SK-N-SH (cell line): ENCODE results near the gene ZNF346. TPM values are rescaled to one million over a fixed set of nuclear protein-coding genes. Genes with fewer than 3 reads are reported as not detected.
"Not testable (repeated sequence)": the region's sequence is repeated elsewhere in the genome, so short reads cannot be mapped to it uniquely, and the experiment has no call there.

Experiments
- CTCF ChIA-PET: fragments of 300-600, 350-600 bp; formaldehyde crosslinking; extraction: SDS; loops from one replicate; lab custom pipeline; 2021; lab: Yijun Ruan, JAX
- POLR2A ChIA-PET: fragments of 350-600 bp; sonication (Branson Sonifier 250); formaldehyde crosslinking; extraction: SDS; loops from one replicate; lab custom pipeline; 2020; ENCODE audit warnings: antibody characterized with exemption, inconsistent platforms; lab: Yijun Ruan, JAX
- DNase-seq: peaks from one replicate; pipeline ENCODE4 v3.0.0; 2012
- H2AFZ ChIP-seq: fragments of 200-600 bp; sonication (generic); 2 replicates; pipeline ENCODE4 v1.8.1; 2016; ENCODE audit warnings: antibody characterized with exemption, mild to moderate bottlenecking, low read depth
- H3F3A ChIP-seq: fragments of 200-600 bp; sonication (generic); replicated peaks from 2 replicates; pipeline ENCODE3; 2016; ENCODE audit warnings: antibody characterized with exemption, mild to moderate bottlenecking; ENCODE audit not compliant: insufficient read depth
- H3K27ac ChIP-seq, 2 experiments: fragments of 200-500 bp in 1 of 2; fragments of 200-600 bp in 1 of 2; sonication (Bioruptor generic) in 1 of 2; sonication (generic), shearing (Covaris generic) in 1 of 2; 2 replicates each; pipeline versions ENCODE4 v1.5.1 to v1.6.1; 2014 to 2016; ENCODE audit warnings: low read depth in 2 of 2, inconsistent platforms in 1 of 2, low read length in 1 of 2, mild to moderate bottlenecking in 1 of 2, mixed read lengths in 1 of 2
- H3K27me3 ChIP-seq: fragments of 200-600 bp; sonication (generic), shearing (Covaris generic); 2 replicates; pipeline ENCODE4 v1.6.1; 2016; ENCODE audit warnings: mixed run types; ENCODE audit not compliant: insufficient read depth
- H3K36me3 ChIP-seq, 2 experiments: fragments of 200-500 bp in 1 of 2; fragments of 200-600 bp in 1 of 2; sonication (Bioruptor generic) in 1 of 2; sonication (generic) in 1 of 2; replicated peaks in 1 of 2; 2 replicates each; pipeline versions ENCODE3 to v1.5.1; 2014 to 2016; ENCODE audit warnings: low read length in 1 of 2, mild to moderate bottlenecking in 1 of 2; ENCODE audit not compliant: insufficient read depth in 2 of 2, control insufficient read depth in 1 of 2
- H3K4me1 ChIP-seq, 2 experiments: fragments of 200-500 bp in 1 of 2; fragments of 200-600 bp in 1 of 2; sonication (Bioruptor generic) in 1 of 2; sonication (generic), shearing (Covaris generic) in 1 of 2; 2 replicates each; pipeline versions ENCODE4 v1.5.1 to v1.6.1; 2014 to 2016; ENCODE audit warnings: low read depth in 1 of 2, low read length in 1 of 2, mixed run types in 1 of 2; ENCODE audit not compliant: insufficient read depth in 2 of 2, control insufficient read depth in 1 of 2
- H3K4me2 ChIP-seq: fragments of 200-600 bp; sonication (generic), shearing (Covaris generic); 2 replicates; pipeline ENCODE4 v1.6.1; 2017; ENCODE audit warnings: mixed run types
- H3K4me3 ChIP-seq, 2 experiments: fragments of 200-500 bp in 1 of 2; fragments of 200-600 bp in 1 of 2; sonication (Bioruptor generic) in 1 of 2; sonication (generic), shearing (Covaris generic) in 1 of 2; 2 replicates each; pipeline versions ENCODE4 v1.5.1 to v1.8.1; 2014 to 2016; ENCODE audit warnings: low read depth in 2 of 2, inconsistent platforms in 1 of 2, low read length in 1 of 2, mild to moderate bottlenecking in 1 of 2, mixed read lengths in 1 of 2, moderate library complexity in 1 of 2
- H3K79me2 ChIP-seq: fragments of 200-600 bp; sonication (generic); 2 replicates; pipeline ENCODE4 v1.8.1; 2017; ENCODE audit warnings: mild to moderate bottlenecking; ENCODE audit not compliant: insufficient read depth
- H3K9ac ChIP-seq: fragments of 200-600 bp; sonication (generic); 2 replicates; pipeline ENCODE4 v1.6.1; 2017; ENCODE audit warnings: mixed run types
- H3K9me2 ChIP-seq: fragments of 200-600 bp; sonication (generic); 2 replicates; pipeline ENCODE4 v1.6.1; 2017; ENCODE audit warnings: mixed run types
- H3K9me3 ChIP-seq: fragments of 200-600 bp; sonication (generic); 2 replicates; pipeline ENCODE4 v1.6.1; 2017; ENCODE audit warnings: mixed run types, mild to moderate bottlenecking, moderate library complexity
- H4K20me1 ChIP-seq: fragments of 200-600 bp; sonication (generic); 2 replicates; pipeline ENCODE4 v1.6.1; 2017; ENCODE audit warnings: mild to moderate bottlenecking, mixed run types; ENCODE audit not compliant: insufficient read depth
- CTCF ChIP-seq: fragments of 200-600 bp; sonication (generic); IDR thresholded peaks from 2 replicates; pipeline ENCODE4 v1.6.1; 2017; ENCODE audit warnings: antibody characterized with exemption, mild to moderate bottlenecking, moderate library complexity
- EZH2phosphoT487 ChIP-seq: fragments of 200-600 bp; sonication (generic); IDR thresholded peaks from 2 replicates; pipeline ENCODE4 v1.6.1; 2017; ENCODE audit warnings: low read depth, mixed run types, mild to moderate bottlenecking, antibody characterized with exemption, moderate library complexity, borderline replicate concordance
- FOSL2 ChIP-seq: IDR thresholded peaks from 2 replicates; pipeline ENCODE4 v1.4.0; 2012; ENCODE audit warnings: low read depth, mild to moderate bottlenecking, moderate library complexity, borderline replicate concordance
- FOXJ3 ChIP-seq: sonication (generic); formaldehyde crosslinking; IDR thresholded peaks from 2 replicates; pipeline ENCODE4 v1.5.1; 2020; ENCODE audit warnings: mild to moderate bottlenecking, missing genetic modification reagents
- FOXM1 ChIP-seq: IDR thresholded peaks from 2 replicates; pipeline ENCODE4 v1.4.0; 2012; ENCODE audit warnings: low read depth, mild to moderate bottlenecking
- GABPA ChIP-seq: IDR thresholded peaks from 2 replicates; pipeline ENCODE4 v1.4.0; 2012; ENCODE audit warnings: low read depth, mild to moderate bottlenecking
- IRF3 ChIP-seq: fragments of 150-350 bp; IDR thresholded peaks from 2 replicates; pipeline ENCODE4 v1.6.1; 2016; ENCODE audit warnings: mild to moderate bottlenecking, low read depth, low read length
- JUND ChIP-seq: IDR thresholded peaks from 2 replicates; pipeline ENCODE4 v1.4.0; 2012
- NFIC ChIP-seq: IDR thresholded peaks from 2 replicates; pipeline ENCODE4 v1.4.0; 2012; ENCODE audit warnings: borderline replicate concordance
- NRF1 ChIP-seq: IDR thresholded peaks from 2 replicates; pipeline ENCODE4 v1.6.1; 2012; ENCODE audit warnings: low read depth, mild to moderate bottlenecking, low read length
- POLR2AphosphoS5 ChIP-seq: IDR thresholded peaks from 2 replicates; pipeline ENCODE4 v1.6.1; 2012; ENCODE audit warnings: low read depth, low read length
- RXRA ChIP-seq: IDR thresholded peaks from 2 replicates; pipeline ENCODE4 v1.4.0; 2012; ENCODE audit warnings: low read depth, mild to moderate bottlenecking, borderline replicate concordance
- SIN3A ChIP-seq: IDR thresholded peaks from 2 replicates; pipeline ENCODE4 v1.6.1; 2012; ENCODE audit warnings: low read depth, mild to moderate bottlenecking, low read length, moderate library complexity, borderline replicate concordance
- SMC3 ChIP-seq: IDR thresholded peaks from 2 replicates; pipeline ENCODE4 v1.6.1; 2012; ENCODE audit warnings: low read depth, low read length, improper control_type of control experiment
- ZBTB33 ChIP-seq: IDR thresholded peaks from 2 replicates; pipeline ENCODE4 v1.4.0; 2012; ENCODE audit warnings: low read depth, borderline replicate concordance
- WGBS: methylation state at CpG from one replicate; pipeline ENCODE4 v1.1.6; 2017; ENCODE audit warnings: low lambda C conversion rate; 5-methylcytosine and 5-hydroxymethylcytosine counted together
- polyA plus RNA-seq, 3 experiments: library from polyadenylated mRNA; depleted of rRNA; stranded (reverse); fragments of >200 nt; gene quantifications; 2 replicates each; pipeline ENCODE4 v1.2.3, GENCODE V29; 2012

Gene ZNF346
- polyA plus RNA-seq, 1 of the 3 experiments (the other 2 are of a cell fraction): 15.1 TPM

GRCh38 chr5:176980818-176981217 lies 41.7 kb upstream of the ZNF346 start:
- H3K4me3 ChIP-seq: no peak overlapping the region
- peaks cover 23 to 44% of the 10 kb centered on the region in 2 experiments for H3K36me3 ChIP-seq
- no peak overlapping the region for H2AFZ ChIP-seq
- TF ChIP-seq SMC3 (no peak), RXRA (no peak), IRF3 (no peak), GABPA (no peak), ZBTB33 (no peak), CTCF (no peak), EZH2phosphoT487 (no peak), JUND (no peak), NRF1 (no peak), NFIC (no peak), POLR2AphosphoS5 (no peak), FOXM1 (no peak), FOXJ3 (no peak), FOSL2 (no peak), SIN3A (no peak)
- no peaks in the 10 kb centered on the region for H3K9me2 ChIP-seq
- H3K27ac ChIP-seq: no peak overlapping the region
- DNase-seq: no peak
- WGBS: 98% methylated on average over 7 of the region's 7 CpGs
- CTCF ChIA-PET: no interaction called here
- no peaks in the 10 kb centered on the region for H3K9me3 ChIP-seq
- no peaks in the 10 kb centered on the region for H3K27me3 ChIP-seq
- no peak overlapping the region for H3K9ac ChIP-seq
- no peaks in the 10 kb centered on the region for H3K4me1 ChIP-seq
- H3K4me2 ChIP-seq: no peak overlapping the region
- POLR2A ChIA-PET: no interaction called here
- peaks cover 2% of the 10 kb centered on the region for H3F3A ChIP-seq
- peaks cover 83% of the 10 kb centered on the region for H3K79me2 ChIP-seq
- H4K20me1 ChIP-seq: peaks cover 10% of the 10 kb centered on the region

GRCh38 chr5:176983112-176983511 lies 39.4 kb upstream of the ZNF346 start:
- H3K27me3 ChIP-seq, H3K9me3 ChIP-seq, H3K27ac ChIP-seq, H3K9me2 ChIP-seq, H2AFZ ChIP-seq, H3K4me1 ChIP-seq, H3F3A ChIP-seq, DNase-seq, H3K4me3 ChIP-seq, H3K9ac ChIP-seq, POLR2A ChIA-PET, CTCF ChIA-PET, H3K4me2 ChIP-seq: not testable (repeated sequence)
- peaks cover 88% of the 10 kb centered on the region for H3K79me2 ChIP-seq
- peaks cover 23 to 53% of the 10 kb centered on the region in 2 experiments for H3K36me3 ChIP-seq
- H4K20me1 ChIP-seq: peaks cover 23% of the 10 kb centered on the region; the same call in 1 of the 2 replicates
- WGBS: 86% methylated on average over 13 of the region's 13 CpGs

GRCh38 chr5:176983593-176983992 lies 38.9 kb upstream of the ZNF346 start:
- Histone ChIP-seq H3K79me2 (peaks cover 88% of the 10 kb centered on the region), H4K20me1 (peaks cover 26% of the 10 kb centered on the region; the same call in 1 of the 2 replicates), H3K36me3 (peaks cover 22 to 51% of the 10 kb centered on the region in 2 experiments)
- H3K4me1 ChIP-seq, H3K27ac ChIP-seq, H3K4me3 ChIP-seq, H3K4me2 ChIP-seq, POLR2A ChIA-PET, CTCF ChIA-PET, H3K27me3 ChIP-seq, H2AFZ ChIP-seq, H3K9me2 ChIP-seq, H3F3A ChIP-seq, H3K9me3 ChIP-seq, DNase-seq, H3K9ac ChIP-seq: not testable (repeated sequence)
- WGBS: 100% methylated on average over 3 of the region's 21 CpGs
